Measurements from ENCODE around the gene PCTP. TPM values are rescaled to one million over a fixed set of nuclear protein-coding genes. Genes with fewer than 3 reads are reported as not detected.

Gene PCTP
- total RNA-seq, 5 donors from 2014 or later (not counting 1 experiment from before 2014, with no cell fraction given): 2.8 to 3.6 (median 3.3) TPM

- no peak for ATAC-seq (replicated peaks in 1 of 4)
- Histone ChIP-seq H3K27ac (ENCODE audit: low read length) (no peak overlapping the region), H3K36me3 (ENCODE audit: control insufficient read depth in 2 of 2, extremely low read depth in 1 of 2, insufficient read depth in 1 of 2, low read length in 1 of 2) (peaks cover 6 to 24% of the 10 kb centered on the region in 2 donors), H3K4me1 (ENCODE audit: control insufficient read depth in 1 of 2, extremely low read depth in 1 of 2, insufficient read depth in 2 of 2, low read length in 2 of 2) (no peaks in the 10 kb centered on the region), H3K9me3 (no peaks in the 10 kb centered on the region), H3K4me3 (ENCODE audit: control insufficient read depth in 1 of 2, extremely low read depth in 1 of 2, low read length in 1 of 2) (no peak overlapping the region), H3K27me3 (replicated peaks in 1 of 2; ENCODE audit: control insufficient read depth in 2 of 2, extremely low read depth in 1 of 2, insufficient read depth in 2 of 2, low read length in 1 of 2) (no peaks in the 10 kb centered on the region)
- no peak overlapping the region for H3K4me3 Mint-ChIP-seq
- peaks cover 0 to 2% (median 2%) of the 10 kb centered on the region in 3 donors for H3K4me1 Mint-ChIP-seq
- H3K27ac Mint-ChIP-seq: no peak overlapping the region
- 74% methylated on average over 5 of the region's 8 CpGs for WGBS (ENCODE audit: insufficient coverage)
- no peaks in the 10 kb centered on the region for H3K9me3 Mint-ChIP-seq
- no peaks in the 10 kb centered on the region for H3K27me3 Mint-ChIP-seq
- peaks cover 50% of the 10 kb centered on the region for H3K36me3 Mint-ChIP-seq
- ChIA-PET POLR2A (no interaction called here), CTCF (interaction anchor here in 1 of 2 donors (0.5 kb wide), 1 partner anchor 10 kb away, joined by 5 read pairs; no protein-coding TSS in a partner anchor)
- no peak for DNase-seq
Observed at GRCh38 chr17:55776271-55776670, 25.4 kb downstream of the PCTP start.

- DNase-seq (no peak), ATAC-seq (replicated peaks in 1 of 4) (no peak)
- peaks cover 38% of the 10 kb centered on the region for H3K36me3 Mint-ChIP-seq
- H3K27me3 Mint-ChIP-seq: no peaks in the 10 kb centered on the region
- H3K36me3 ChIP-seq (ENCODE audit: control insufficient read depth in 2 of 2, extremely low read depth in 1 of 2, insufficient read depth in 1 of 2, low read length in 1 of 2): peaks cover 6 to 17% of the 10 kb centered on the region in 2 donors
- WGBS (ENCODE audit: insufficient coverage): no CpG with 5 or more reads among the region's 2 CpGs
- no peak overlapping the region for H3K27ac Mint-ChIP-seq
- no peaks in the 10 kb centered on the region for H3K27me3 ChIP-seq (replicated peaks in 1 of 2; ENCODE audit: control insufficient read depth in 2 of 2, extremely low read depth in 1 of 2, insufficient read depth in 2 of 2, low read length in 1 of 2)
- H3K27ac ChIP-seq (ENCODE audit: low read length): no peak overlapping the region
- peaks cover 0 to 2% (median 2%) of the 10 kb centered on the region in 3 donors for H3K4me1 Mint-ChIP-seq
- H3K9me3 ChIP-seq: no peaks in the 10 kb centered on the region
- H3K4me3 Mint-ChIP-seq: no peak overlapping the region
- H3K9me3 Mint-ChIP-seq: no peaks in the 10 kb centered on the region
- ChIA-PET CTCF (interaction anchor here in 1 of 2 donors (0.6 kb wide), 1 partner anchor 52 kb away, joined by 4 read pairs; no protein-coding TSS in a partner anchor), POLR2A (no interaction called here)
- no peaks in the 10 kb centered on the region for H3K4me1 ChIP-seq (ENCODE audit: control insufficient read depth in 1 of 2, extremely low read depth in 1 of 2, insufficient read depth in 2 of 2, low read length in 2 of 2)
- no peak overlapping the region for H3K4me3 ChIP-seq (ENCODE audit: control insufficient read depth in 1 of 2, extremely low read depth in 1 of 2, low read length in 1 of 2)
Observed at GRCh38 chr17:55777471-55777971, 26.7 kb downstream of the PCTP start.

DNA sequence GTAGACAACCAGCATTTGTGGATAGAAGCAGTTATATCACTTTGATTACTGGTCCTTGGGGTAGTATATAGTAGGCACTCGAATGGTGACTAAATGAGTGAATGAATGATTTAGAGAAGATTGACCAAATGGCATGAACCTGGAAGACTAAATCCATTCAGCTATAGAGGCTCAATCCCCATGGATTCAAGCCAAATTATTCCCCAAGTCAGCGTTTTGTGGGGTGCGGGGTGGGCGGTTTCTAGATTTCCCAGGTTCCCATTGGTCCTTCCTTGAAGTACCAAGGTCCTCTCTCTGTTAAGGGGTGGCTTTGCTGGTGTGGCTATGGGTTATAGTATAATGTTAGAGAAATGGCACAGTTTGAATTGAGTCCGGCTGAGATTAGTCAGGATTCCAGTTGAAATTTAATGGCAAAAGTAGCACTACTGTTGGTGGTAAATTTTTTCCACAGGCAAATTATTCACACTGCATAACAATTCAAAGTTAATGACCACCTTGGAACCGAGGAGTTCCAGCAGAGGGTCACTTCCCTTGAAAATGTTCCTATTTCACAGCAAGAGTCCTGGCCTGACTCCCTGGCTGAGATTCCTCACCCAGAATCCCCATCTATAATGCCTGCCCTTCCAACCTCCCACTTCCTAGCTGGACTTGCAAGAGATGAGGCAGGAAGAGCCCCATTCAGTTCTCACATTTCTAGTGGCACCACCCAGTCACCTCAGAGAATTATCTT is 27.7 kb downstream of the PCTP start:
- no peaks in the 10 kb centered on the region for H3K9me3 Mint-ChIP-seq
- CTCF ChIA-PET: no interaction called here
- DNase-seq (no peak), ATAC-seq (replicated peaks in 1 of 4) (no peak)
- no peak overlapping the region for H3K4me3 Mint-ChIP-seq
- Histone ChIP-seq H3K27me3 (replicated peaks in 1 of 2; ENCODE audit: control insufficient read depth in 2 of 2, extremely low read depth in 1 of 2, insufficient read depth in 2 of 2, low read length in 1 of 2) (no peaks in the 10 kb centered on the region), H3K4me1 (ENCODE audit: control insufficient read depth in 1 of 2, extremely low read depth in 1 of 2, insufficient read depth in 2 of 2, low read length in 2 of 2) (no peaks in the 10 kb centered on the region), H3K36me3 (ENCODE audit: control insufficient read depth in 2 of 2, extremely low read depth in 1 of 2, insufficient read depth in 1 of 2, low read length in 1 of 2) (peaks cover 6 to 11% of the 10 kb centered on the region in 2 donors), H3K27ac (ENCODE audit: low read length) (no peak overlapping the region), H3K4me3 (ENCODE audit: control insufficient read depth in 1 of 2, extremely low read depth in 1 of 2, low read length in 1 of 2) (no peak overlapping the region), H3K9me3 (no peaks in the 10 kb centered on the region)
- POLR2A ChIA-PET: no interaction called here
- WGBS (ENCODE audit: insufficient coverage): 90% methylated on average over 4 of the region's 6 CpGs
- peaks cover 0 to 2% (median 2%) of the 10 kb centered on the region in 3 donors for H3K4me1 Mint-ChIP-seq
- H3K36me3 Mint-ChIP-seq: peaks cover 28% of the 10 kb centered on the region
- no peak overlapping the region for H3K27ac Mint-ChIP-seq
- no peaks in the 10 kb centered on the region for H3K27me3 Mint-ChIP-seq

DNA sequence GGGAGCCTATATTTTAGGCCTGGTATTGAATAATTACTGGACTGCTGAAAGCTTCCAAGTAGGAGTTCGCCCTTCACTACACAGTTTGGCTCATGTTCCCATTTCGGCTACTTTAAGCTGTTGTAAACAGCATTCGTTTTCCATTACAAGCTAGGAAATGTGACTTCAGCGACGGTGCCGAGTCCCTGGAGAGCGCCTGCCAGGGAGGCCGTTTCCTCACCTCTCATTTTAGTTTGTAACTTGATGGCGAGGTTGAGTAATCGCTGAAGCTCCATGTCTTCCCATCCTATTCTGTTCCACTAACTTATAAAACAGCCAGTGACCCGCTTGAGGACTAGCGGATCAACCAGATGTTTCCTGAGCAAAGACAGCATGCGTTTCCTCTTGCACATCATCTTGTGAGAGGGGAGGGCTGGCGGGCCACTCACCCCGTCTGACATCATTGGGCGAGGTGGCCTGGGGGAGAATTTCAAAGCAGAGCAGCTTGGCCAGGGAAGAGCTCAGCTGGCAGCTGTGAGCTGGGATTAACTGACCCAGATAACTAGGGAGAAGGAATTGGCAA is 32.9 kb downstream of the PCTP start:
- no peak for DNase-seq
- peaks cover 6 to 13% of the 10 kb centered on the region in 2 donors for H3K27me3 Mint-ChIP-seq
- Histone ChIP-seq H3K4me3 (ENCODE audit: control insufficient read depth in 1 of 2, extremely low read depth in 1 of 2, low read length in 1 of 2) (no peak overlapping the region), H3K4me1 (ENCODE audit: control insufficient read depth in 1 of 2, extremely low read depth in 1 of 2, insufficient read depth in 2 of 2, low read length in 2 of 2) (no peaks in the 10 kb centered on the region), H3K9me3 (no peaks in the 10 kb centered on the region), H3K36me3 (ENCODE audit: control insufficient read depth in 2 of 2, extremely low read depth in 1 of 2, insufficient read depth in 1 of 2, low read length in 1 of 2) (no peaks in the 10 kb centered on the region), H3K27ac (ENCODE audit: low read length) (no peak overlapping the region), H3K27me3 (replicated peaks in 1 of 2; ENCODE audit: control insufficient read depth in 2 of 2, extremely low read depth in 1 of 2, insufficient read depth in 2 of 2, low read length in 1 of 2) (no peaks in the 10 kb centered on the region)
- POLR2A ChIA-PET: no interaction called here
- H3K9me3 Mint-ChIP-seq: no peaks in the 10 kb centered on the region
- WGBS (ENCODE audit: insufficient coverage): 74% methylated on average over 12 of the region's 16 CpGs
- no peak overlapping the region for H3K27ac Mint-ChIP-seq
- no peak for ATAC-seq (replicated peaks in 1 of 4)
- no peak overlapping the region for H3K4me3 Mint-ChIP-seq
- no peaks in the 10 kb centered on the region for H3K4me1 Mint-ChIP-seq
- CTCF ChIA-PET: no interaction called here
- no peaks in the 10 kb centered on the region for H3K36me3 Mint-ChIP-seq

DNA sequence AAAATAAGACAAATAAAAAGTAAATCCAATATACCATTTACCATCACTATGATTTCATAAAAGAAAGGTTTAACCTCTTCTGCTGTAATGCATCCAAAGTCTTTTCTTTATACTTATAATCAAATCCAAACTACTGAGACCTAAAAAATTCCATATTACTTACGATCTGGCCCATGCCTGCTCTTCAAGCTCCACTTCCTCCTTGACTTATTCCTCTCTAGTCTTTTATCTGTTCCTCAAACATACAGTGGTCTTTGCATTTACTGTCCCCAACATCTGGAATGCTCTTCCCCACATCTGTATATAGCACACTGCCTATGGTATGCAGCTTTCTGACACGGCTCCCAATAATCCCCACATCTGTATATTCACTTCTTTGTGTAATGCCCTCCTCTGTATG is 33.8 kb downstream of the PCTP start:
- H3K27ac ChIP-seq (ENCODE audit: low read length): no peak overlapping the region
- H3K27me3 ChIP-seq (replicated peaks in 1 of 2; ENCODE audit: control insufficient read depth in 2 of 2, extremely low read depth in 1 of 2, insufficient read depth in 2 of 2, low read length in 1 of 2): no peaks in the 10 kb centered on the region
- Mint-ChIP-seq H3K4me1 (no peaks in the 10 kb centered on the region), H3K4me3 (no peak overlapping the region), H3K27ac (no peak overlapping the region), H3K36me3 (peaks cover 3% of the 10 kb centered on the region), H3K9me3 (no peaks in the 10 kb centered on the region), H3K27me3 (peaks cover 6 to 22% of the 10 kb centered on the region in 2 donors)
- no peaks in the 10 kb centered on the region for H3K9me3 ChIP-seq
- no peak for ATAC-seq (replicated peaks in 1 of 4)
- H3K4me3 ChIP-seq (ENCODE audit: control insufficient read depth in 1 of 2, extremely low read depth in 1 of 2, low read length in 1 of 2): no peak overlapping the region
- 100% methylated on average over 1 of the region's 2 CpGs for WGBS (ENCODE audit: insufficient coverage)
- no peaks in the 10 kb centered on the region for H3K36me3 ChIP-seq (ENCODE audit: control insufficient read depth in 2 of 2, extremely low read depth in 1 of 2, insufficient read depth in 1 of 2, low read length in 1 of 2)
- CTCF ChIA-PET: no interaction called here
- no peaks in the 10 kb centered on the region for H3K4me1 ChIP-seq (ENCODE audit: control insufficient read depth in 1 of 2, extremely low read depth in 1 of 2, insufficient read depth in 2 of 2, low read length in 2 of 2)
- POLR2A ChIA-PET: no interaction called here
- no peak for DNase-seq

- Mint-ChIP-seq H3K36me3 (peaks cover 3% of the 10 kb centered on the region), H3K9me3 (no peaks in the 10 kb centered on the region), H3K27me3 (peaks cover 6 to 22% of the 10 kb centered on the region in 2 donors), H3K27ac (no peak overlapping the region), H3K4me1 (no peaks in the 10 kb centered on the region), H3K4me3 (no peak overlapping the region)
- Histone ChIP-seq H3K4me3 (ENCODE audit: control insufficient read depth in 1 of 2, extremely low read depth in 1 of 2, low read length in 1 of 2) (no peak overlapping the region), H3K27me3 (replicated peaks in 1 of 2; ENCODE audit: control insufficient read depth in 2 of 2, extremely low read depth in 1 of 2, insufficient read depth in 2 of 2, low read length in 1 of 2) (no peaks in the 10 kb centered on the region), H3K4me1 (ENCODE audit: control insufficient read depth in 1 of 2, extremely low read depth in 1 of 2, insufficient read depth in 2 of 2, low read length in 2 of 2) (no peaks in the 10 kb centered on the region), H3K27ac (ENCODE audit: low read length) (no peak overlapping the region), H3K36me3 (ENCODE audit: control insufficient read depth in 2 of 2, extremely low read depth in 1 of 2, insufficient read depth in 1 of 2, low read length in 1 of 2) (no peaks in the 10 kb centered on the region), H3K9me3 (no peaks in the 10 kb centered on the region)
- ChIA-PET POLR2A (no interaction called here), CTCF (no interaction called here)
- no peak for DNase-seq
- ATAC-seq (replicated peaks in 1 of 4): no peak
- no CpG with 5 or more reads among the region's 1 CpG for WGBS (ENCODE audit: insufficient coverage)
Observed at GRCh38 chr17:55785181-55785580, 34.3 kb downstream of the PCTP start.

Data from T-cell (primary cell).